Measurements from ENCODE around the gene MAP2K4. TPM values are rescaled to one million over a fixed set of nuclear protein-coding genes. Genes with fewer than 3 reads are reported as not detected.

MAP2K4 gene
- total and polyA plus RNA-seq, 2 of the 13 experiments (the other 11 are each of a cell fraction or from before 2014, with no cell fraction given), result 21.5 to 35.6 TPM

- TF ChIP-seq ARID4A (CRISPR knock-in tag; IDR thresholded peaks at IDR 0.05; ENCODE audit: borderline replicate concordance) (no peak), ZNF598 (CRISPR knock-in tag; IDR thresholded peaks at IDR 0.05; ENCODE audit: borderline replicate concordance) (no peak), ZSCAN25 (CRISPR knock-in tag; IDR thresholded peaks at IDR 0.05) (no peak), TRIM24 (CRISPR knock-in tag; IDR thresholded peaks at IDR 0.05) (no peak)
These were observed 1.6 kb downstream of the MAP2K4 start (continued) for GRCh38 chr17:12022310-12022709.

GRCh38 chr17:12024327-12024726 lies 3.6 kb downstream of the MAP2K4 start:
- BruUV-seq (replicated peaks), result no TSS peak
- H2AFZ ChIP-seq (ENCODE audit: low read length), result no peak overlapping the region
- peaks cover 0 to 11% of the 10 kb centered on the region in 2 experiments; a peak in 3 of 5 replicates for H3K27me3 ChIP-seq (ENCODE audit: control insufficient read depth in 1 of 2, insufficient read depth in 2 of 2, low read length in 2 of 2)
- CTCF ChIA-PET (ENCODE audit: low intra/inter-chr PET ratio, low total read pairs), result no interaction called here
- intact Hi-C loops (cut with micrococcal nuclease; ENCODE audit: unreplicated experiment), result loop anchor here (10.0 kb wide), 1 partner anchor 60 kb away; no protein-coding TSS in a partner anchor
- no peak overlapping the region for H3K4me3 ChIP-seq (replicated peaks in 1 of 3; ENCODE audit: insufficient read depth in 1 of 3, low read depth in 2 of 3, low read length in 3 of 3)
- peak overlapping the region; percentile 41 for H3K27ac ChIP-seq (ENCODE audit: extremely low read length, insufficient read depth, low read length)
- no peak overlapping the region for H3K9ac ChIP-seq (ENCODE audit: insufficient read depth, low read depth, low read length)
- peaks cover 0 to 3% of the 10 kb centered on the region in 2 experiments; a peak in 1 of 5 replicates for H3K36me3 ChIP-seq (replicated peaks in 1 of 2; ENCODE audit: control insufficient read depth in 1 of 2, insufficient read depth in 2 of 2, low read length in 2 of 2)
- in situ Hi-C loops (cut with HindIII; ENCODE audit: extremely low pct_ligation_motif_present, low pct_unique_long_range_greater_than_20kb), result no loop called here
- H3K4me1 ChIP-seq (ENCODE audit: insufficient read depth, low read length), result peaks cover 55% of the 10 kb centered on the region
- DNase-seq (ENCODE audit: low spot score), result peak; percentile 77
- no peak for ATAC-seq
- H3K79me2 ChIP-seq (ENCODE audit: insufficient read depth, low read length), result peaks cover 79% of the 10 kb centered on the region
- peaks cover 32% of the 10 kb centered on the region for H4K20me1 ChIP-seq (ENCODE audit: insufficient read depth, low read length)
- no peak for FAIRE-seq
- WGBS (ENCODE audit: low lambda C conversion rate), result 15% methylated on average over 1 of the region's 1 CpG
- peak overlapping the region; percentile 78 for H3K4me2 ChIP-seq (ENCODE audit: low read depth, low read length)
- H3K9me3 ChIP-seq (ENCODE audit: low read length), result no peaks in the 10 kb centered on the region
- POLR2A ChIA-PET, result interaction anchor here (2.0 kb wide), 1 partner anchor 27 kb away, joined by 28 read pairs; the partner anchor contains the start of gene ZNF18
- TF ChIP-seq ARID3A (IDR thresholded peaks at IDR 0.05; ENCODE audit: low read depth, low read length), result 0 out of 2 replicates have a peak, but pooled peaks have one; percentile 59
- TF ChIP-seq EP300 (IDR thresholded peaks at IDR 0.05; ENCODE audit: low read depth in 2 of 2, low read length in 2 of 2), result peak in 1 of 2 experiments; percentile 27; a peak in 1 of 4 replicates
- no peak for TF ChIP-seq EP300 (CRISPR knock-in tag; IDR thresholded peaks at IDR 0.05; ENCODE audit: borderline replicate concordance)
- no peak for TF ChIP-seq SOX13 (IDR thresholded peaks at IDR 0.05)
- peak in 1 of 2 experiments; percentile 22; a peak in 1 of 4 replicates for TF ChIP-seq SOX13 (CRISPR knock-in tag; conservative IDR thresholded peaks at IDR 0.05 in 1 of 2, IDR thresholded peaks at IDR 0.05 in 1 of 2)
- peak; percentile 26; the same call in 1 of the 2 replicates for TF ChIP-seq ARID5B (CRISPR knock-in tag; IDR thresholded peaks at IDR 0.05)
- 0 out of 2 replicates have a peak, but pooled peaks have one; percentile 14 for TF ChIP-seq FOXA3 (CRISPR knock-in tag; IDR thresholded peaks at IDR 0.05)
